ENCODE data around the gene PPP1R10. TPM values are rescaled to one million over a fixed set of nuclear protein-coding genes. Genes with fewer than 3 reads are reported as not detected.

The PPP1R10 gene
- total RNA-seq, 2 donors from 2014 or later = 36.1 to 48.1 TPM

DNA sequence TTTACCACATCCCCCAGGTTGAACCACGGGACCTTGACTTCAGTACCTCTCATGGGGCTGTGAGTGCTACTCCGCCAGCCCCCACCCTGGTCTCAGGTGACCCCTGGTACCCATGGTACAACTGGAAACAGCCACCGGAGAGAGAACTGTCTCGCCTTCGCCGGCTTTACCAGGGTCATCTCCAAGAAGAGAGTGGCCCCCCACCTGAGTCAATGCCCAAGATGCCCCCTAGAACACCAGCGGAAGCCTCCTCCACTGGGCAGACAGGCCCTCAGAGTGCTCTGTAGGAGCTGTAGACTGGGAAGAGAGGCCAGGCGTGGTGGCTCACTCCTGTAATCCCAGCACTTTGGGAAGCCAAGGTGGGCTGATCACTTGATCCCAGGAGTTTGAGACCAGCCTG is 8.5 kb upstream of the PPP1R10 start:
- ATAC-seq (no peak), DNase-seq (no peak)
- TF ChIP-seq, protein P1, sequence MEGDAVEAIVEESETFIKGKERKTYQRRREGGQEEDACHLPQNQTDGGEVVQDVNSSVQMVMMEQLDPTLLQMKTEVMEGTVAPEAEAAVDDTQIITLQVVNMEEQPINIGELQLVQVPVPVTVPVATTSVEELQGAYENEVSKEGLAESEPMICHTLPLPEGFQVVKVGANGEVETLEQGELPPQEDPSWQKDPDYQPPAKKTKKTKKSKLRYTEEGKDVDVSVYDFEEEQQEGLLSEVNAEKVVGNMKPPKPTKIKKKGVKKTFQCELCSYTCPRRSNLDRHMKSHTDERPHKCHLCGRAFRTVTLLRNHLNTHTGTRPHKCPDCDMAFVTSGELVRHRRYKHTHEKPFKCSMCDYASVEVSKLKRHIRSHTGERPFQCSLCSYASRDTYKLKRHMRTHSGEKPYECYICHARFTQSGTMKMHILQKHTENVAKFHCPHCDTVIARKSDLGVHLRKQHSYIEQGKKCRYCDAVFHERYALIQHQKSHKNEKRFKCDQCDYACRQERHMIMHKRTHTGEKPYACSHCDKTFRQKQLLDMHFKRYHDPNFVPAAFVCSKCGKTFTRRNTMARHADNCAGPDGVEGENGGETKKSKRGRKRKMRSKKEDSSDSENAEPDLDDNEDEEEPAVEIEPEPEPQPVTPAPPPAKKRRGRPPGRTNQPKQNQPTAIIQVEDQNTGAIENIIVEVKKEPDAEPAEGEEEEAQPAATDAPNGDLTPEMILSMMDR (IDR thresholded peaks at IDR 0.05) = no peak
- TF ChIP-seq POLR2A (IDR thresholded peaks at IDR 0.05) = no peak
- 93 to 100% methylated on average over 5 to 8 of the region's 8 CpGs for WGBS, 2 donors
- Histone ChIP-seq H3K27me3 (no peaks in the 10 kb centered on the region), H3K27ac (no peak overlapping the region), H3K9me3 (no peaks in the 10 kb centered on the region), H3K4me3 (no peak overlapping the region), H3K36me3 (replicated peaks in 1 of 2; ENCODE audit: insufficient read depth in 1 of 2, low read depth in 2 of 2) (peaks cover 4 to 29% of the 10 kb centered on the region in 2 donors), H3K4me1 (peaks cover 12% of the 10 kb centered on the region)
- intact Hi-C loops (cut with DNase I) = no loop called here

DNA sequence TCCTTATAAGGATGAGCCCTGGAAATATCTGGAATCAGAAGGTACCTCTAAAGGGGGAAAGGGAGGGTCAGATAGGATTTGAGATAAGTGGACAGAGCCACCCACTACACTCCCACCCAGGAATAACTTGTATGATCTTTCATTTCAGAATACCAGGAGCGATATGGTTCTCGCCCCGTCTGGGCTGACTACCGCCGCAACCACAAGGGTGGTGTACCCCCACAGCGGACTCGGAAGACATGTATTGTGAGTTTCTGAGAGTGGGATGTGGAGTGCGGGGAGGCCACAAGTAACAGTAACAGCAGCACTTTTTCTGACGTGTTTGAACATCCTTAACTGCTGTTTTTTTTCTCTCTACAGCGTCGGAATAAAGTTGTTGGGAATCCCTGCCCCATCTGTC is 2.5 kb upstream of the PPP1R10 start:
- DNase-seq = no peak
- no peak for ATAC-seq
- H3K36me3 ChIP-seq (replicated peaks in 1 of 2; ENCODE audit: insufficient read depth in 1 of 2, low read depth in 2 of 2) = peaks cover 0 to 21% of the 10 kb centered on the region in 2 donors
- WGBS, 2 donors = 90 to 93% methylated on average over 11 of the region's 11 CpGs
- H3K4me3 ChIP-seq = no peak overlapping the region
- intact Hi-C loops (cut with DNase I) = no loop called here
- no peaks in the 10 kb centered on the region for H3K27me3 ChIP-seq
- H3K27ac ChIP-seq = peak overlapping the region in 2 of 4 donors; percentile 96
- TF ChIP-seq, protein P1 (IDR thresholded peaks at IDR 0.05) = no peak
- TF ChIP-seq POLR2A (IDR thresholded peaks at IDR 0.05) = no peak
- no peaks in the 10 kb centered on the region for H3K9me3 ChIP-seq
- H3K4me1 ChIP-seq = peaks cover 15% of the 10 kb centered on the region

DNA sequence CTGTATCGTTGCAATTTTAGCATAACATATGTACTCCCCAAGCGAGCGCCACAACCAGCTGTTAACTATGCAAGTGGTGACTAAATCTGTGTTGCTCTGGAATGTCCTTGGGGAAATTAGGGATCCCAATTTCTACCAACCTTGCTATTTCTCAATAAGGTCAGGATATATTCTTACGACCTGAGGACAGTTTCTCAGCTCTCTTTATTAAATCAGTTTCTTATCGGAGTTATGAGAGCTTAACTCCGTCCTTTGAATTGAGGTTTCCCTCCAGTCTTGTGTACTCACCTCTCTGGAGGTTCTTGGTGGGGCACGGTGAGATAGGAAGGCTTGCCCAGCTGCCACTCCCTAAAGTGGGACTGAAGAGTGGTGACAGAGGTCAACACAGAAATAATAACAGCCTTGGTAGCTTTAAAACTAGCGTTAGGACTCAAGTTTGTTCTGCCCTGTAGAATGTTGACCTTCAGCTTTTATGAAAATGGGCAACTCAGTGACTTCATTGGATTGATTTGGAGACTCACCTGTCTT is 1.3 kb upstream of the PPP1R10 start:
- no peak for TF ChIP-seq POLR2A (IDR thresholded peaks at IDR 0.05)
- TF ChIP-seq, protein P1 (IDR thresholded peaks at IDR 0.05) = no peak
- Histone ChIP-seq H3K27me3 (no peaks in the 10 kb centered on the region), H3K4me1 (peaks cover 24% of the 10 kb centered on the region), H3K36me3 (replicated peaks in 1 of 2; ENCODE audit: insufficient read depth in 1 of 2, low read depth in 2 of 2) (peaks cover 0 to 15% of the 10 kb centered on the region in 2 donors), H3K27ac (peak overlapping the region; percentile 95 to 97 (median 96)), H3K9me3 (no peaks in the 10 kb centered on the region), H3K4me3 (peak overlapping the region; percentile 49)
- intact Hi-C loops (cut with DNase I) = no loop called here
- ATAC-seq = no peak
- WGBS, 2 donors = 3 to 7% methylated on average over 8 of the region's 8 CpGs
- DNase-seq = no peak

DNA sequence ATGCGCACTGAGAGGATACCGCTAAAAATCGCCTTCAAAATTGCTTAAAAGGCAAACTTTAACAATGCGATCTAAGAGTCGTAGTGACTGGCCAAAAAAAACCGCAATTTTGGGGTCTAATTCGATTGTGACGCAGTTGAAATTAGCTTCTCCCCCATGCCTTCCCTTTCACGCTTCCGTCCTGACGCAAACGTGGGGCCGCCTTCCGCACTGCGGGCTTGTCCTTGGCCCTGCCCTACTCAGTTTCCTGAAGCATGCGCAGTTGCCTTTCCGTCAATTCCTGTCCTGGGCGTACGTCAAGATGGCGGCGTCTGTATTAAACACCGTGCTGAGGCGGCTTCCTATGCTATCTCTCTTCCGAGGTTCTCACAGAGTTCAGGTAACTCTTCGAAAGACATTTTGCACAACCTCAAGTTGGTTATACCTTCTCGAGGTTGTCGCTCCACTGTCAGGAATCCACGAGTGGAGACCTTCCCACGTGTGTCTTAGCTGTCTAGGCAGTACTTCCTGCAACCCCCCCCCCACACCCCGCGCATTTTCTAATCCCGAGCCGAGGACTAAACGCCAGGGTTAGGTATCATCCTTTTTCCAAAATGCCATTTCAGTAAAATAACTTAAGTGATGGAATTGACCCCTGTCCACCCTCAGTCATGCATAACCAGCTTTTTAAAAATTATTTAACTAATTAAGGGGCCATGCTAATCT is 674 bp upstream of the PPP1R10 start, which contains the start of gene MRPS18B:
TSS of gene MRPS18B (plus strand) at position 276 of the 705 bp plus-strand sequence. CDS start at position 302, 26 bp downstream.
- DNase-seq (peak; percentile 98 to 99 (median 98)), ATAC-seq (peak; percentile 80)
- Histone ChIP-seq H3K36me3 (replicated peaks in 1 of 2; ENCODE audit: insufficient read depth in 1 of 2, low read depth in 2 of 2) (peaks cover 0 to 9% of the 10 kb centered on the region in 2 donors), H3K27me3 (no peaks in the 10 kb centered on the region), H3K9me3 (no peaks in the 10 kb centered on the region), H3K4me1 (peaks cover 30% of the 10 kb centered on the region), H3K4me3 (peak within 1 kb of the TSS; percentile 63 to 73), H3K27ac (peak within 1 kb of the TSS; percentile 95 to 97 (median 96))
- intact Hi-C loops (cut with DNase I) = no loop called here
- WGBS, 2 donors = 0% methylated on average over 34 of the region's 34 CpGs
- peak in 2 of 3 donors; percentile 4 to 51 for TF ChIP-seq POLR2A (IDR thresholded peaks at IDR 0.05)
- TF ChIP-seq, protein P1 (IDR thresholded peaks at IDR 0.05) = peak in 1 of 7 experiments; percentile 15

All from body of pancreas (tissue), 4 donors.